Colonic mucosa (tissue), 4 donors: ENCODE measurements around the gene SPRED3. TPM values are rescaled to one million over a fixed set of nuclear protein-coding genes. Genes with fewer than 3 reads are reported as not detected.
A peak's percentile ranks its signal among the peaks of the same experiment; 100 is the strongest.

Experiments used
- DNase-seq: peaks from one replicate; pipeline ENCODE4 v3.0.0-alpha.2; 2020
- H3K27ac ChIP-seq: fragments of 200-600 bp; one replicate; pipeline ENCODE4 v1.8.0; 2021
- H3K27me3 ChIP-seq: fragments of 200-600 bp; one replicate; pipeline ENCODE4 v1.8.0; 2021
- H3K36me3 ChIP-seq: fragments of 200-600 bp; one replicate; pipeline ENCODE4 v1.8.0; 2021
- H3K4me1 ChIP-seq: fragments of 200-600 bp; one replicate; pipeline ENCODE4 v1.8.0; 2021; ENCODE audit warnings: mild to moderate bottlenecking
- H3K4me3 ChIP-seq: fragments of 200-600 bp; one replicate; pipeline ENCODE4 v1.8.0; 2021
- H3K9ac ChIP-seq, 2 donors: one replicate each; pipeline ENCODE4 v1.7.0; 2013; ENCODE audit warnings: control low read depth in 2 of 2, low read depth in 2 of 2, low read length in 2 of 2
- H3K9me3 ChIP-seq: fragments of 200-600 bp; one replicate; pipeline ENCODE4 v1.8.0; 2021
- intact Hi-C: fragments of 100-400 bp; cut with DNase I; formaldehyde crosslinking; loops from one replicate; pipeline ENCODE4 v1.14.1; 2022
- total RNA-seq, 2 donors: library from RNA; stranded (reverse); fragmentation: NEBNext Ultra II Directional in 1 of 2; extraction: Animal tissue kit (Norgen Biotek cat#: 25700) in 1 of 2; gene quantifications; one replicate each; pipeline ENCODE4 v1.2.1, GENCODE V29; 2021
- TF ChIP-seq, protein P1 (sequence below): fragments of 200-600 bp; IDR thresholded peaks from one replicate; pipeline ENCODE4 v1.8.0; 2022; ENCODE audit warnings: antibody characterized with exemption, mild to moderate bottlenecking
- donor health status: healthy.
- donor health status: DM: no; HTN: no; CAD: no.
- donor health status: DM: no; HTN: no; CAD: no.

Gene SPRED3
- total RNA-seq, 2 donors from 2014 or later: 0.61 to 0.99 TPM

DNA sequence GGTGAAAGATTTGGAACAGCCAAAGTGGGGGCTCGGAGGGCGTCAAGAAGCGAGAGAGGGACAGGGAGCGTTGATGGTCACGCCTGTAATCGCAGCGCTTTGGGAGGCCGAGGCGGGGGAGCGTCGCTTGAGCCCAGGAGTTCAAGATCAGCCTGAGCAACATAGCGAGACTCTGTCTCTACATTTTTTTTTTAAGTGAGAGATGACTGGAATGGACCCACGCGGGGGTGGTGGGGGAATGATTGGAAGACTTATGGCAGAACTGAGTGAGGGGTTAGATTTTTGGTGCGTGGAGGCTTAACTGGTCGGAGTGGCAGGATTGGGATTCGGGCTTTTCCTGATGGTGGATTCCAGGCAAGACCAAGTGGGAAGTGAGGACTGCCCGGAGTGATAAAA, 13.4 kb upstream of the SPRED3 start:
- Histone ChIP-seq H3K27ac (peak overlapping the region; percentile 68), H3K9me3 (no peaks in the 10 kb centered on the region), H3K4me3 (peak overlapping the region; percentile 61), H3K9ac (peak overlapping the region; percentile 85 to 89), H3K27me3 (no peaks in the 10 kb centered on the region), H3K4me1 (peaks cover 5% of the 10 kb centered on the region), H3K36me3 (no peaks in the 10 kb centered on the region)
- intact Hi-C loops: no loop called here
- DNase-seq: no peak
- TF ChIP-seq, protein P1, sequence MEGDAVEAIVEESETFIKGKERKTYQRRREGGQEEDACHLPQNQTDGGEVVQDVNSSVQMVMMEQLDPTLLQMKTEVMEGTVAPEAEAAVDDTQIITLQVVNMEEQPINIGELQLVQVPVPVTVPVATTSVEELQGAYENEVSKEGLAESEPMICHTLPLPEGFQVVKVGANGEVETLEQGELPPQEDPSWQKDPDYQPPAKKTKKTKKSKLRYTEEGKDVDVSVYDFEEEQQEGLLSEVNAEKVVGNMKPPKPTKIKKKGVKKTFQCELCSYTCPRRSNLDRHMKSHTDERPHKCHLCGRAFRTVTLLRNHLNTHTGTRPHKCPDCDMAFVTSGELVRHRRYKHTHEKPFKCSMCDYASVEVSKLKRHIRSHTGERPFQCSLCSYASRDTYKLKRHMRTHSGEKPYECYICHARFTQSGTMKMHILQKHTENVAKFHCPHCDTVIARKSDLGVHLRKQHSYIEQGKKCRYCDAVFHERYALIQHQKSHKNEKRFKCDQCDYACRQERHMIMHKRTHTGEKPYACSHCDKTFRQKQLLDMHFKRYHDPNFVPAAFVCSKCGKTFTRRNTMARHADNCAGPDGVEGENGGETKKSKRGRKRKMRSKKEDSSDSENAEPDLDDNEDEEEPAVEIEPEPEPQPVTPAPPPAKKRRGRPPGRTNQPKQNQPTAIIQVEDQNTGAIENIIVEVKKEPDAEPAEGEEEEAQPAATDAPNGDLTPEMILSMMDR: no peak

DNA sequence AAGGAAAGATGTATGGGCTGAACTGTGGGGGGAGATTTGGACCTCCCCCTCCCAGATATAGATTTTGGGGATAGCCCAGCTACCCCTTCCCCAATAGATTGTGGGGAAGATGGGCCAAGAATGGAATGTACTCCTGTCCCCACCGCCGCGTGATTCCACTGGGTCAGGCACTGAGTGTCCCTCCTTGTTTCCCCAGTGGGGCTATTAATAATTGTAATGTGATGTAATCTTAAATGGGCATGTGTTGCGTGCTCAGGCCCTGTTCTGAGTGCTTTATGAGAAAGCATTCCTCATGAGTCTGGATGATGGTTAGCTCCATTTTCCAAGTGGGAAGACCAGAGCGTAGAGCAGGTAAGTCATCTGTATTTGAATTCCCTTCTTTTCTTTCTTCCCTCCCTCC, 12.7 kb upstream of the SPRED3 start:
- H3K9me3 ChIP-seq: no peaks in the 10 kb centered on the region
- peak overlapping the region; percentile 85 to 89 for H3K9ac ChIP-seq
- no peaks in the 10 kb centered on the region for H3K27me3 ChIP-seq
- H3K27ac ChIP-seq: no peak overlapping the region
- TF ChIP-seq, protein P1: no peak
- DNase-seq: no peak
- H3K36me3 ChIP-seq: peaks cover 2% of the 10 kb centered on the region
- peak overlapping the region; percentile 61 for H3K4me3 ChIP-seq
- peaks cover 5% of the 10 kb centered on the region for H3K4me1 ChIP-seq
- intact Hi-C loops: no loop called here

DNA sequence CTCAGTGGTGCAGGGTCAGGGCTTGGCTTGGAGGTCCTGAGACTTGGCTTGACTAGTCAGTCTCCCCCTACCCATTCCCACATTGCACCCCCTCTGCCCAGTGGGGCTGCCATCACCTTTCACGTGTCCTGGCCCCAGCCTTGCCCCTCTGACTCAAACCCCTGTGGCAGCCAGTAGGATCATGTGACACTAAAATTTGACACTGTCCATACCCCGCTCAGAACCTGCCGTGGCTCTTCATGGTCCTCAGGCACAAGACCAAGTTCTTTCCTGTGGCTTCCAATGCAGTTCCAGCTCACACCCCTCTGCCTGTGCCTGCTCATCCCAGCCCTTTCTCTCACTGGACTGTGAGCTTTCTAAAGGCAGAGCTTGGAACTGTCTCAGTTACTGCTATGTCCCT, 11.9 kb upstream of the SPRED3 start:
- DNase-seq: no peak
- Histone ChIP-seq H3K4me1 (peaks cover 5% of the 10 kb centered on the region), H3K4me3 (no peak overlapping the region), H3K36me3 (peaks cover 9% of the 10 kb centered on the region), H3K27ac (no peak overlapping the region), H3K9me3 (no peaks in the 10 kb centered on the region), H3K27me3 (no peaks in the 10 kb centered on the region), H3K9ac (no peak overlapping the region)
- TF ChIP-seq, protein P1: no peak
- intact Hi-C loops: no loop called here

DNA sequence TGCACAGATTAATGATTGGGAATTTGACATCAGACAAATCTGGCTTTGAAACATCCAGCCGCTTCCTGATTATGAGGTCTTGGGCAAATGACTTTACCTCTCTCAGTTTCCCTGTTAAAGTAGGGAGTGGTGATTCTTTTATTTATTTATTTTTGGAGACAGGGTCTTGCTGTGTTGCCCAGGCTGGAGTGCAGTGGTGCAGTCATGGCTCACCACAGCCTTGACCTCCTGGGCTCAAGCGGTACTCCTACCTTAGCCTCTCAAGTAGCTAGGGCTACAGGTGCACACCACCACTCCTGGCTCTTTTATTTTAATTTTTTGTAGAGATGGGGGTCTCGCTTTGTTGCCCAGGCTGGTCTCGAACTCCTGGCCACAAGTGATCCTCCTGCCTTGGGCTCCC, 11.4 kb upstream of the SPRED3 start:
- Histone ChIP-seq H3K9ac (no peak overlapping the region), H3K27me3 (no peaks in the 10 kb centered on the region), H3K4me1 (peaks cover 5% of the 10 kb centered on the region), H3K36me3 (peaks cover 14% of the 10 kb centered on the region), H3K27ac (no peak overlapping the region), H3K4me3 (no peak overlapping the region), H3K9me3 (no peaks in the 10 kb centered on the region)
- TF ChIP-seq, protein P1: no peak
- intact Hi-C loops: no loop called here
- DNase-seq: no peak

DNA sequence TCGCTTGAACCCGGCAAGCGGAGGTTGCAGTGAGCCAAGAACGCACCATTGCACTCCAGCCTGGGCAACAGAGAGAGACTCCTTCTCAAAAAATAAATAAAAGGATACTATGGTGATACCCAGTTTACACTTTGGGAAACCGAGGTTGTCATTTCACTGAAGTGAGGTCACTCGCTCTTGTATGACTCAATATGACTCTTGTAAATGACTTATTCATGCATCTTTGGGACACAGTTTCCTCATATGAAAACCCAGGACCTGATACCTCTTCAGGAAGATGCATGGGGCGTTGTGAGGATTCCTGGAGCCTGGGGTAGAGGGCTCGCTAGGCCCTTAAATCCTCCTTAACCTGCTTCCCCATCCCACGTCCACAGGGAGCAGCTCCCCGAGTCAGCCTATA, 9.6 kb upstream of the SPRED3 start:
- no peaks in the 10 kb centered on the region for H3K27me3 ChIP-seq
- no peak overlapping the region for H3K27ac ChIP-seq
- no peak overlapping the region for H3K4me3 ChIP-seq
- H3K36me3 ChIP-seq: peaks cover 18% of the 10 kb centered on the region
- TF ChIP-seq, protein P1: no peak
- no peak for DNase-seq
- H3K9ac ChIP-seq: no peak overlapping the region
- no peaks in the 10 kb centered on the region for H3K9me3 ChIP-seq
- peaks cover 5% of the 10 kb centered on the region for H3K4me1 ChIP-seq
- intact Hi-C loops: no loop called here

DNA sequence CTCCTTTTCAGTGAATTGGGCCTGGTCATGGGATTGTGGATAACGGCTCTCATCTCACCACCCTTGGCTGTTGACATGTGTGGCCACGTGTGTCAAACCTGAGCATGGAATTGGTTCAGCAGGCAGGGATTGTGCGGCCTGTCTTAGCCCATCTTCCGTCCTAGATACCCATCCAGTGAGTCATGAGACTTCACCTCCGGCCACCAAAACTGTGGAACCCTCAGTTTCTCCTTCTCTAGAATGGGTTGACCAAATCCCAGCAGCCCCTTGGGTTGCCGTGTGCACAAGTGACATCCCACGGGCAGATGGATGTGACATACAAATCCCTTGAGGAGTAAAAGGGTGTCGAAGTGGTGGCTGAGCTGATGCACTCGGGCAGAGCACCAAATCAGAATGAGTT, 7.4 kb upstream of the SPRED3 start:
- no peak for DNase-seq
- TF ChIP-seq, protein P1: no peak
- H3K27me3 ChIP-seq: no peaks in the 10 kb centered on the region
- no peak overlapping the region for H3K9ac ChIP-seq
- intact Hi-C loops: no loop called here
- no peaks in the 10 kb centered on the region for H3K4me1 ChIP-seq
- H3K36me3 ChIP-seq: peaks cover 18% of the 10 kb centered on the region
- H3K9me3 ChIP-seq: no peaks in the 10 kb centered on the region
- H3K4me3 ChIP-seq: no peak overlapping the region
- H3K27ac ChIP-seq: no peak overlapping the region
